GM18519 (cell line): ENCODE measurements around the gene LACRT.

Experiments used
- ATAC-seq: cut with Tn5 transposase; IDR thresholded peaks from one replicate; pipeline ENCODE4 v1.9.1; 2021; ENCODE audit warnings: mild to moderate bottlenecking, moderate library complexity; ENCODE audit not compliant: unreplicated experiment, low FRiP score

The LACRT gene

GRCh38 chr12:54603173-54603814 lies 31.4 kb downstream of the LACRT start:
- ATAC-seq = peak; percentile 96

- ATAC-seq = no peak
These were observed 32.0 kb downstream of the LACRT start for GRCh38 chr12:54602661-54603060.

- no peak for ATAC-seq
These were observed 32.9 kb downstream of the LACRT start for GRCh38 chr12:54601841-54602240.

- no peak for ATAC-seq
These were observed 35.7 kb downstream of the LACRT start for GRCh38 chr12:54598970-54599369.

GRCh38 chr12:54596526-54596946 lies 38.2 kb downstream of the LACRT start:
- ATAC-seq = no peak

GRCh38 chr12:54595471-54595870 lies 39.2 kb downstream of the LACRT start:
- no peak for ATAC-seq

GRCh38 chr12:54593725-54594124 lies 41.0 kb downstream of the LACRT start:
- ATAC-seq = no peak

- no peak for ATAC-seq
These were observed 41.6 kb downstream of the LACRT start for GRCh38 chr12:54593135-54593534.

- no peak for ATAC-seq
These were observed 42.4 kb downstream of the LACRT start for GRCh38 chr12:54592316-54592715.

GRCh38 chr12:54590978-54591591 lies 43.6 kb downstream of the LACRT start:
- no peak for ATAC-seq

GRCh38 chr12:54589964-54590363 lies 44.7 kb downstream of the LACRT start:
- ATAC-seq = no peak

GRCh38 chr12:54588890-54589267 lies 45.8 kb downstream of the LACRT start:
- ATAC-seq = no peak

GRCh38 chr12:54588110-54588889 lies 46.4 kb downstream of the LACRT start, which contains the start of gene PPP1R1A:
PPP1R1A (minus strand) TSS chr12:54588659; CDS start chr12:54588488, 171 bp downstream.
- no peak for ATAC-seq

GRCh38 chr12:54587315-54587873 lies 47.3 kb downstream of the LACRT start:
- ATAC-seq = no peak

GRCh38 chr12:54586620-54587019 lies 48.1 kb downstream of the LACRT start:
- no peak for ATAC-seq

- ATAC-seq = no peak
These were observed 49.5 kb downstream of the LACRT start for GRCh38 chr12:54585243-54585642.

- no peak for ATAC-seq
These were observed 50.6 kb downstream of the LACRT start for GRCh38 chr12:54584128-54584527.

- no peak for ATAC-seq
These were observed 51.0 kb downstream of the LACRT start for GRCh38 chr12:54583726-54584125.

GRCh38 chr12:54581412-54581811 lies 53.3 kb downstream of the LACRT start:
- ATAC-seq = no peak
